GM19035 (cell line): ENCODE data around the gene AHSA1.

Source experiments
- ATAC-seq: cut with Tn5 transposase; IDR thresholded peaks from one replicate; pipeline ENCODE4 v1.9.1; 2021; ENCODE audit not compliant: unreplicated experiment

Gene AHSA1

GRCh38 chr14:77507762-77508161 is 49.9 kb downstream of the AHSA1 start:
- ATAC-seq = no peak

GRCh38 chr14:77508249-77508648 is 50.4 kb downstream of the AHSA1 start:
- ATAC-seq = no peak

GRCh38 chr14:77508876-77509275 is 51.0 kb downstream of the AHSA1 start:
- no peak for ATAC-seq

GRCh38 chr14:77509366-77509765 is 51.5 kb downstream of the AHSA1 start:
- no peak for ATAC-seq

GRCh38 chr14:77511486-77512162 is 53.7 kb downstream of the AHSA1 start:
- no peak for ATAC-seq

- ATAC-seq = no peak
Observed at GRCh38 chr14:77516126-77516525, 58.2 kb downstream of the AHSA1 start.
